IPS-11a (cell line): ENCODE results near the gene PDE4C.

Source experiments
- H3K4me3 ChIP-seq: one replicate; pipeline ENCODE4 v1.5.1; 2013; ENCODE audit warnings: low read depth, low read length, control low read depth

PDE4C gene

DNA sequence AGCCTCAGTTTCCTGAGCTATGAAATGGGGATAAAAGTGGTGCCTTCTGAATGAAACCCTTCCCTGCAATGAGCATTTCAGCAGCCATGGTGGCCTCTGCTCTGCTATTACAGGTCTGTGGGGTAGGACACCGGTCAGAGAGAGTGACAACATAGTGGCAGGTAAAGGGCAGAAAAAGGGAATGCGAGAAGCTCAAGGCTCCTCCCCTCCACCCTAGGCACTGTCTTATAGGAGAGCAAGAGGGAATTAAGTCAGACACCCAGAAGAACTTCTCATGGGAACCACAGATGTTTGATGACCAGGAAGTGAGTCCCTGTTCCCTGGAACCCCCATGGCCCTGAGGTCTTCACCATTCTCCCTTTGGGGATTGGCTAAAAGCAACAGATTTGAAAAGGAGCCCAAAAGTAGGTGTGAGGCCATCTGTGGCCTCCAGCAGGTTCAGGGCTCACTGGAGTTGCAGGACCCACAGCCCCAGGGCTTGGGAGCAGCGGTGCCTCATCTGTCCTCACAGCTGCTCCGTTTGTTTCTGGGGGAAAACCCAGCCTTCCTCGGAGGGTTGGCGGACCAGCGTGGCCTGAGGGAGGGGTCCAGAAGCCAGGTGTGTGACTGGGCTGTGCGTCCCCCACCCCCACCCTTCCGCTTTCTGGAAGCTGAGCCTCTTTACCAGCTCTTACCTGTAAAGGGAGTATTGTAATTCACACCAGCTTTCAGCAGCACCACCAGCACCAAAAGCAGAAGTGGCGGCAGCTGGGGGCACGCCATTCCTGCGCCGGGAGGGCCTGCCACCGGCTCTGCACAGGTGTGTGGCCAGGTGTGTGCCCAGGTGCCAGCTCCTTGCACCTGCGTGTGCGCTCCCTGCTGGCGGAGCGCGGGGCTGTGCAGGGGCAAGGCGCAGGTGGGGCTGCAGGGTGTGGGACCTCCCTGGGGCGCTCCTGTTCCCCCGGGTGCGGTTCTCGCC is 28.6 kb upstream of the PDE4C start:
- no peak overlapping the region for H3K4me3 ChIP-seq

- H3K4me3 ChIP-seq, result no peak overlapping the region
These were observed 27.5 kb upstream of the PDE4C start for GRCh38 chr19:18253716-18254115.

DNA sequence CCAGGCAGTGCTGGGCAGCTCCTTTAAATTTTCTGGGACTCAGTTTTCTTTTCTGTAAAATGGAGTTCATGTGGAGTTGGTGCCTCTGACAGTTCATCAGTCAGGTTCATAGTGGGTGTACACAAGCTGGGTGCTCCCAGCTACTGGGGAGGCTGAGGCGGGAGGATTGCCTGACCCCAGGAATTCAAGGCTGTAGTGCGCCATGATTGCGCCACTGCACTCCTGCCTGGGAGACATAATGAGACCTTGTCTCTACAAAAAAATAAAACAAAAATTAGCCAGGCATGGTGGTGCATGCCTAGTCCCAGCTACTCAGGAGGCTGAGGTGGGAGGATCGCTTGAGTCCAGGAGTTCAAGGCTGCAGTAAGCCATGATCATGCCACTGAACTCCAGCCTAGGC is 26.9 kb upstream of the PDE4C start:
- no peak overlapping the region for H3K4me3 ChIP-seq

- no peak overlapping the region for H3K4me3 ChIP-seq
These were observed 26.1 kb upstream of the PDE4C start for GRCh38 chr19:18252370-18252717.

- no peak overlapping the region for H3K4me3 ChIP-seq
These were observed 25.5 kb upstream of the PDE4C start for GRCh38 chr19:18251587-18252369.

DNA sequence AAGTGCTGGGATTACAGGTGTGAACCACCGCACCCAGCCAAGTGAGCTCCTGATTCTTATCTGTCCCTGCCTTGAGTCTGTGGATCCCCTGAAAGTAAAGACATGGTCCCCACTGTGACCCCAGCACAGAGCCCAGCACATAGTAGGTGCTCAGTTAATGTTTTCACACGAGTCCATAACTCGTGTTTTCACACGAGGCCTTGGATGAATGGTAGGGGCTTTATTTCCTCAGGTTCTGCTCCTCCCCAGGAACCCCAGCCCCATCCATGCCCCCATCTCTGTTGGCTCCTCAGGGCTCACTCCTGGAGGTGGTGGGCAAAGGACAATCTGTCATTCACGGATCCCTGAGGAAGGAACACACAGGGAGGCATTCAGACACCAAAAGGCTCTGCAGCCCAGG is 23.6 kb upstream of the PDE4C start:
- H3K4me3 ChIP-seq, result no peak overlapping the region

GRCh38 chr19:18245297-18245696 is 19.1 kb upstream of the PDE4C start:
- no peak overlapping the region for H3K4me3 ChIP-seq

- no peak overlapping the region for H3K4me3 ChIP-seq
These were observed 13.1 kb upstream of the PDE4C start for GRCh38 chr19:18239303-18239702.

DNA sequence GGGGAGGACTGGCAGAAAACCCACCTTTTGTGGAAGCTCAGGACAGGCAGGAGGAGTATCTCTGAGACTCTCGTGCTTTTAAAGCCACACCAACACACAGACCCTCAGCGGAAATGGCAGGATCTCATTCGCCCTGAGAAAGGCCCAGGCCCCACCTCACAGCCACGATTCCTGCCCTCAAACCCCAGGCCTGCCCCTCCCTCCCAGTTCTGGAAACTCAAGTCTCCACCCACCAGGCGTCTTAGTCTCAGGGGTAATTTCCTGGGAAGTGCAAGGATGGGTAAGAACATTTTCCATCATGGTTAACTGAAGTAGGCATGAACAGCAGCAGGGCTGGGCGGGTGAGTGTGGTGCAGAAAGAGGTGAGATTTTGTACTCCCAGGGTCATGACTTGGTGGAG is 8.0 kb upstream of the PDE4C start:
- no peak overlapping the region for H3K4me3 ChIP-seq

- no peak overlapping the region for H3K4me3 ChIP-seq
These were observed 7.1 kb upstream of the PDE4C start for GRCh38 chr19:18233224-18233825.

GRCh38 chr19:18232540-18233223 is 6.4 kb upstream of the PDE4C start:
- H3K4me3 ChIP-seq, result peak overlapping the region; percentile 54

- H3K4me3 ChIP-seq, result no peak overlapping the region
These were observed 5.5 kb upstream of the PDE4C start for GRCh38 chr19:18231775-18232174.

- no peak overlapping the region for H3K4me3 ChIP-seq
These were observed 4.9 kb upstream of the PDE4C start for GRCh38 chr19:18230941-18231734.

DNA sequence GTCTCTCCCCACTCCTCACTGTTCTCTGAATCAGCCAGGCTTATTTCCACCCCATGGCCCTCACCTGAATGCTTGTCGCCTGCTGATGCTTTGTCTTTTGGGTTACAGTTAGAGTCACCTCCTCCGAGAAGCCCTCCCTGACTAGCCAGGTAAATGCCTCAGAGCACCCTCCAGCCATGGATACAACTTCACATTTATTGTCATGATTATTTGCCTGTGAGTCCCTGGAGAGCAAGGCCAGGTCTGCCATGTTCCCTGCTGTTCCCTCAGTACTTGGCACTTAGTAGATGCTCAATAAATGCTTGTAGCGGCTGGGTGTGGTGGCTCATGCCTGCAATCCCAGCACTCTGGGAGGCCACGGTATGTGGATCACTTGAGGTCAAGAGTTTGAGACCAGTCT is 3.7 kb upstream of the PDE4C start:
- H3K4me3 ChIP-seq, result no peak overlapping the region

DNA sequence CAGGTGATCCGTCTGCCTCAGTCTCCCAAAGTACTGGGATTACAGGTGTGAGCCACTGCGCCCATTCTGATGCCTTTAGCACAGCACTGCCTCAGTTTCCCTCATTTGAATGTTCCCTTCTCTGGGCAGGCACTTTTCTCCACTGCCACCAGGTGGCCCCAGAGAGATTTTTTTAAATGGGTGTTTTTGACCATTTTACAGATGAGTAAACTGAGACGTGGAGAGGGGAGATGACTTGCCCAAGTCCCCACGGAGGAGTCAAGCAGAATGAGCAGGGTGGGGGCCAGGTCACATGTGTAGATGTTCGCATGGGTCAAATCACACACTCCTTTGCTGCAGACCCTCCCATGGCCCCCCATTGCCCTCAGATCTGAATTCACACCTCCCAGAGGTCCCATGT is 3.2 kb upstream of the PDE4C start:
- no peak overlapping the region for H3K4me3 ChIP-seq

DNA sequence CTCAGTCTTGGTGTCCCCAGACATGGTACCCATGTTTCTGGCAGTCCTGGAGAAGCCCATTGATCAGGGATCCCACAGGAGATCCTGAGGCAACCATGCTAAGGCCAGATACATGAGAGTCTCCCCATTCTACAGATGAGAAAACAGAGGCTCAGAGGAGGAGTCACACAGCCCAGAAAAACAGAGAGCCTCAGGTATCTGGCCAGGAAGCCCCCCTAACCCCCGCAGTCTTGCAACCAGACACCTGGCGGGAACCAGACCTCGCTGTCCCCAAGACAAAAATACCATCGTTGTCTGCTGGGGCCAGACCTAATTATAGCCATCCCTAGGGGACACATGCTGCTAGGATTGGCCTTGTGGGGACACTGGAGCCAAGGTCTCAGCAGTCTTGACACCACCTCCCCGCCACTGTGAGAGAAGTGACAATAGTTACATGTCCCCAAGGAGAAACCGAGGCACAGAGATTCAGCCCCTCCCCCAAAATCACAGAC is 1.6 kb upstream of the PDE4C start:
- H3K4me3 ChIP-seq, result no peak overlapping the region

DNA sequence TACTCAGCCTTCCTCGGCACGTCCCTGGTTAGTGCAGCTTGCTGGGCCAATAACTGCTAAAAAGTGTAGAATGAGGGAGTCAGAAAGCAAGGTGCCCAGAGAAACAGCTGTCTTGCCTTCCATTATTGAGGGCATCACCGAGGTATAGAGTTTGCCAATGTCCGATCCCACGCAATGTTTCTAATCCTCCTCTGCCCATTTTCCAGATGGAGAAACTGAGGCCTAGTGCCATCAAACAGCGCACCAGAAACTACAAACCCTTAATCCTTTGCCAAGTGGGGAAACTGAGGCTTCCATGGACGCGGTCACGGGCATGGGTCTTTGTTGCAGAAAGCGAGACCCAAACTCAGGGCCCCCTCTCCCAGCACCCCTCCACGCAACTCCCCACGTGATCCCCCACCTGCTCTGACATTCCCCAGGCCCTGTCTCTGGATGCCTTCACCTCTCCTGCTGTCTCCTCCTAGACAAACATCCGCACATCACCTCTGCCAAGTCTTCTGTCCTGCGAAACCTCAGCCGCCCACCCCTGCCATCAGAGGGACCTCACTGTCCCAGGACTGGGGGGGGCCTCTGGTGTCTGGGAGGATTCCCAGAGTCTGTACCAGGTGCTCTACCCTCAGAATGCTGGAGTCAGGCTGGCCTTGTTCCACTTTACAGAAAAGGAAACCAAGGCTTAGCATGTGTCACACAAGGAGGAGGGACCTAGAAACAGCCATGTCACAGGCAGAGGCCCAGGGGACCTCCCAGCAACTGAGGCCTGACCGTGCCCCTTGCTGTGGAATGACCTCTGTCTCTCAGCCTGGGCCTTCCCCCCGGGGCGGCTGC is 930 bp upstream of the PDE4C start:
- H3K4me3 ChIP-seq, result no peak overlapping the region

DNA sequence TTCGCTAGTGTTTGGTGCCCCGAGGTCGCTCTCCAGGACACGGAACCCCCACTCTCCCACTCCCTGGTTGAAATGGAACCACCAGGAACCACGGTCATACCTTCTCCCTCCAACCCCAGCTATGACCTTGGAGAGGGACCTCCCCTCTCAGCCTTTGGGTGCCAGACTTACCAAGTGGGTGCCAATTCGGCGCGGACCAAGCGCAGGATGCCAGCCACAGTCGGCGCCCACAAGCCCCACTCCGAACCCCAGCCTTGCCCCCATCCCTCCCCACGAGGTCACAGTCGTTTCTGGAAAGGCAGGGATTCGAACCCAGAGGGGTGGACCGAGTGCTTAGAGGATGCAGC is 910 bp downstream of the PDE4C start:
- peak overlapping the region; percentile 13 for H3K4me3 ChIP-seq
